K562 treated with DMSO at 1 percent for 4 hours (cell line): ENCODE results near the gene MFAP4. TPM values are rescaled to one million over a fixed set of nuclear protein-coding genes. Genes with fewer than 3 reads are reported as not detected.

Experiments
- total RNA-seq: library from RNA; unstranded; fragments of 300-600 nt; gene quantifications from 2 replicates; pipeline ENCODE4 v1.2.3, GENCODE V29; 2022; ENCODE audit not compliant: insufficient read depth

Gene MFAP4
- total RNA-seq, result 1.0 TPM in 1 of 2 replicates, not detected in the other

GRCh38 chr17:19386974-19387920 is at the start of gene MFAP4:
Gene MFAP4 (minus strand): TSS chr17:19387190. CDS start chr17:19387155, 35 bp downstream.

GRCh38 chr17:19410875-19411620 is 24.1 kb upstream of the MFAP4 start, which contains the start of gene RNF112:
Gene RNF112 (plus strand): TSS chr17:19411232. CDS start chr17:19411409, 177 bp downstream.

GRCh38 chr17:19378416-19379360 is 8.3 kb downstream of the MFAP4 start, which contains the start of gene MAPK7:
Gene MAPK7 (plus strand): TSS chr17:19378498. CDS start chr17:19378901, 403 bp downstream.

GRCh38 chr17:19362277-19363113 is 24.5 kb downstream of the MFAP4 start, which contains the start of gene B9D1:
Gene B9D1 (minus strand): TSS chr17:19362723. CDS start chr17:19362569, 154 bp downstream.

Other genes with a start within 250 kb of the MFAP4 start
- gene EPN2, start 149.8 kb downstream of the MFAP4 start, total RNA-seq, result 6.8 and 9.8 TPM in 2 replicates
- gene B9D1, start 24.5 kb downstream of the MFAP4 start, total RNA-seq, result 10.7 and 13.8 TPM in 2 replicates
- 6.4 and 7.2 TPM in 2 replicates for gene MAPK7, start 8.7 kb downstream of the MFAP4 start, total RNA-seq
- 0.40 TPM in 1 of 2 replicates, not detected in the other for gene RNF112, start 24.0 kb upstream of the MFAP4 start, total RNA-seq
- gene SLC47A1, start 146.7 kb upstream of the MFAP4 start, total RNA-seq, result not detected in 2 replicates